ENCODE data around the gene TBC1D22A.

Gene TBC1D22A

DNA sequence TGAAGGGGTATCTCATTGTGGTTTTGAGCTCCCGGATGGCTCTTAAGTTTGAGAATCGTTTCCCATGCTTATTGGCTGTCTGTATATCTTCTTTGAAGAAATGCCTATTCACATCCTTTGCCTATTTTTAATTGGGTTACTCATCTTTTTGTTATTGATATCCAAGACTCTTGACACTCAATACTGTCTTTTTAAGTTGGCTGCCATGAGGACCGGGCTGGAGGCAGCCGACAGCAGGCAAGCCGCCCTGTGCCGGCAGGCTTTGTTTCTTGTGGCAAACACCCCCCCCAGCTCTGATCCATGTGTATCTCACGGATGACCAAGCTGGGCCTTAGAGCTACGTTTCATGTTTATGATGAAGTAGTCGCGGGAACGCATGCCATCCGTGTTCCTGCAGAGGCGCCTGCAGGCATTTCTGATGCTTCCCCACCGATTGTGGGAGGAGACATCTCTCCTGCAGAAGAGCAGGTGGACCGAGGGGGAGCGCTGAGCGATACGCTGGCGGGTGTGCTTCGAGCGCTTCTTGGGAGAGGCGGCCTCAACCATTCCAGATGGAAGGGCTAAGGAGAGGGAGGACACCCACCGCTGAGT lies 95.8 kb downstream of the TBC1D22A start:
- H3K4me3 ChIP-seq (ENCODE audit: low read depth, low read length, poor library complexity, severe bottlenecking): no peak overlapping the region
- H3K9me3 ChIP-seq (ENCODE audit: low read length): no peaks in the 10 kb centered on the region
- no peaks in the 10 kb centered on the region for H3K9me2 ChIP-seq (ENCODE audit: low read depth, low read length)
- no peaks in the 10 kb centered on the region; the same call in 1 of the 2 replicates for H3K36me3 ChIP-seq (ENCODE audit: insufficient read depth, low read length)
- no peak for TF ChIP-seq EZH2 (IDR thresholded peaks at IDR 0.05; ENCODE audit: borderline replicate concordance, low read length)
- TF ChIP-seq, protein P1, sequence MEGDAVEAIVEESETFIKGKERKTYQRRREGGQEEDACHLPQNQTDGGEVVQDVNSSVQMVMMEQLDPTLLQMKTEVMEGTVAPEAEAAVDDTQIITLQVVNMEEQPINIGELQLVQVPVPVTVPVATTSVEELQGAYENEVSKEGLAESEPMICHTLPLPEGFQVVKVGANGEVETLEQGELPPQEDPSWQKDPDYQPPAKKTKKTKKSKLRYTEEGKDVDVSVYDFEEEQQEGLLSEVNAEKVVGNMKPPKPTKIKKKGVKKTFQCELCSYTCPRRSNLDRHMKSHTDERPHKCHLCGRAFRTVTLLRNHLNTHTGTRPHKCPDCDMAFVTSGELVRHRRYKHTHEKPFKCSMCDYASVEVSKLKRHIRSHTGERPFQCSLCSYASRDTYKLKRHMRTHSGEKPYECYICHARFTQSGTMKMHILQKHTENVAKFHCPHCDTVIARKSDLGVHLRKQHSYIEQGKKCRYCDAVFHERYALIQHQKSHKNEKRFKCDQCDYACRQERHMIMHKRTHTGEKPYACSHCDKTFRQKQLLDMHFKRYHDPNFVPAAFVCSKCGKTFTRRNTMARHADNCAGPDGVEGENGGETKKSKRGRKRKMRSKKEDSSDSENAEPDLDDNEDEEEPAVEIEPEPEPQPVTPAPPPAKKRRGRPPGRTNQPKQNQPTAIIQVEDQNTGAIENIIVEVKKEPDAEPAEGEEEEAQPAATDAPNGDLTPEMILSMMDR (IDR thresholded peaks at IDR 0.05; ENCODE audit: low read length): no peak
- H3K27me3 ChIP-seq (ENCODE audit: insufficient read depth, low read length): no peaks in the 10 kb centered on the region
- no peaks in the 10 kb centered on the region for H4K20me1 ChIP-seq (ENCODE audit: insufficient read depth, low read length)
- no peaks in the 10 kb centered on the region for H3K4me1 ChIP-seq (ENCODE audit: insufficient read depth, low read length, severe bottlenecking)
- H2AFZ ChIP-seq (ENCODE audit: low read length): no peak overlapping the region
- H3K9ac ChIP-seq (ENCODE audit: low read length): no peak overlapping the region
- 0 out of 2 replicates have a peak, but pooled peaks cover 2% of the 10 kb centered on the region for H3K79me2 ChIP-seq (ENCODE audit: insufficient read depth, low read length)
- no peak overlapping the region for H3K4me2 ChIP-seq (ENCODE audit: low read length)
- H3K27ac ChIP-seq (ENCODE audit: low read depth, low read length, poor library complexity, severe bottlenecking): no peak overlapping the region
- H3F3A ChIP-seq (ENCODE audit: insufficient read depth, low read length): no peaks in the 10 kb centered on the region

GRCh38 chr22:46860562-46860961 lies 98.1 kb downstream of the TBC1D22A start:
- H3K4me2 ChIP-seq (ENCODE audit: low read length): no peak overlapping the region
- no peaks in the 10 kb centered on the region for H3K9me2 ChIP-seq (ENCODE audit: low read depth, low read length)
- H3K27me3 ChIP-seq (ENCODE audit: insufficient read depth, low read length): no peaks in the 10 kb centered on the region
- H3K79me2 ChIP-seq (ENCODE audit: insufficient read depth, low read length): 0 out of 2 replicates have a peak, but pooled peaks cover 2% of the 10 kb centered on the region
- no peaks in the 10 kb centered on the region for H4K20me1 ChIP-seq (ENCODE audit: insufficient read depth, low read length)
- TF ChIP-seq EZH2 (IDR thresholded peaks at IDR 0.05; ENCODE audit: borderline replicate concordance, low read length): no peak
- TF ChIP-seq, protein P1 (IDR thresholded peaks at IDR 0.05; ENCODE audit: low read length): no peak
- H3K27ac ChIP-seq (ENCODE audit: low read depth, low read length, poor library complexity, severe bottlenecking): no peak overlapping the region
- H2AFZ ChIP-seq (ENCODE audit: low read length): no peak overlapping the region
- no peaks in the 10 kb centered on the region for H3K4me1 ChIP-seq (ENCODE audit: insufficient read depth, low read length, severe bottlenecking)
- no peaks in the 10 kb centered on the region for H3K9me3 ChIP-seq (ENCODE audit: low read length)
- H3F3A ChIP-seq (ENCODE audit: insufficient read depth, low read length): no peaks in the 10 kb centered on the region
- H3K4me3 ChIP-seq (ENCODE audit: low read depth, low read length, poor library complexity, severe bottlenecking): no peak overlapping the region
- peaks cover 13% of the 10 kb centered on the region; the same call in 1 of the 2 replicates for H3K36me3 ChIP-seq (ENCODE audit: insufficient read depth, low read length)
- H3K9ac ChIP-seq (ENCODE audit: low read length): no peak overlapping the region

- 0 out of 2 replicates have a peak, but pooled peaks cover 2% of the 10 kb centered on the region for H3K79me2 ChIP-seq (ENCODE audit: insufficient read depth, low read length)
- H4K20me1 ChIP-seq (ENCODE audit: insufficient read depth, low read length): no peaks in the 10 kb centered on the region
Measured at GRCh38 chr22:46861468-46862367, 99.3 kb downstream of the TBC1D22A start.

More at GRCh38 chr22:46861468-46862367, 99.3 kb downstream of the TBC1D22A start:
- Histone ChIP-seq H3F3A (ENCODE audit: insufficient read depth, low read length) (no peaks in the 10 kb centered on the region), H3K9me2 (ENCODE audit: low read depth, low read length) (no peaks in the 10 kb centered on the region), H3K27me3 (ENCODE audit: insufficient read depth, low read length) (no peaks in the 10 kb centered on the region), H3K36me3 (ENCODE audit: insufficient read depth, low read length) (peaks cover 18% of the 10 kb centered on the region; the same call in 1 of the 2 replicates), H3K4me2 (ENCODE audit: low read length) (no peak overlapping the region), H3K4me3 (ENCODE audit: low read depth, low read length, poor library complexity, severe bottlenecking) (no peak overlapping the region), H3K9ac (ENCODE audit: low read length) (no peak overlapping the region), H3K27ac (ENCODE audit: low read depth, low read length, poor library complexity, severe bottlenecking) (no peak overlapping the region), H3K4me1 (ENCODE audit: insufficient read depth, low read length, severe bottlenecking) (no peaks in the 10 kb centered on the region), H2AFZ (ENCODE audit: low read length) (no peak overlapping the region), H3K9me3 (ENCODE audit: low read length) (no peaks in the 10 kb centered on the region)
- TF ChIP-seq EZH2 (IDR thresholded peaks at IDR 0.05; ENCODE audit: borderline replicate concordance, low read length): no peak
- TF ChIP-seq, protein P1 (IDR thresholded peaks at IDR 0.05; ENCODE audit: low read length): no peak
